DND-41 (cell line): ENCODE measurements around the gene ALX1.

Experiments
- ATAC-seq: fragments of 200-7000 bp; cut with Tn5 transposase; 3 replicates; pipeline ENCODE4 v1.9.1; 2021; ENCODE audit warnings: low read depth; ENCODE audit not compliant: insufficient read depth
- DNase-seq: peaks from one replicate; pipeline ENCODE4 v3.0.0-alpha.2; 2020
- H2AFZ ChIP-seq: 2 replicates; pipeline ENCODE4 v1.6.0; 2012; ENCODE audit warnings: low read depth, low read length
- H3K27ac ChIP-seq: 2 replicates; pipeline ENCODE4 v1.5.1; 2012; ENCODE audit warnings: low read length, inconsistent platforms
- H3K27me3 ChIP-seq: fragments of 200-600 bp; sonication (generic); 2 replicates; pipeline ENCODE4 v1.6.0; 2012; ENCODE audit warnings: low read length, mild to moderate bottlenecking, inconsistent platforms; ENCODE audit not compliant: insufficient read depth, poor library complexity
- H3K36me3 ChIP-seq: 2 replicates; pipeline ENCODE4 v1.5.1; 2012; ENCODE audit warnings: low read length, inconsistent platforms; ENCODE audit not compliant: insufficient read depth
- H3K4me1 ChIP-seq: 2 replicates; pipeline ENCODE4 v1.5.1; 2012; ENCODE audit warnings: mild to moderate bottlenecking, low read length; ENCODE audit not compliant: insufficient read depth
- H3K4me2 ChIP-seq: 2 replicates; pipeline ENCODE4 v1.6.0; 2012; ENCODE audit warnings: mild to moderate bottlenecking, moderate library complexity, low read length, inconsistent platforms; ENCODE audit not compliant: insufficient read depth
- H3K4me3 ChIP-seq, 2 experiments: fragments of 200-600 bp in 1 of 2; shearing (Covaris generic) in 1 of 2; 2 replicates each; pipeline ENCODE4 v1.5.1; 2012 to 2016; ENCODE audit warnings: inconsistent platforms in 2 of 2, low read length in 2 of 2, mild to moderate bottlenecking in 2 of 2, low read depth in 1 of 2, moderate library complexity in 1 of 2
- H3K79me2 ChIP-seq: 2 replicates; pipeline ENCODE4 v1.6.0; 2012; ENCODE audit warnings: low read length, inconsistent platforms; ENCODE audit not compliant: insufficient read depth
- H3K9ac ChIP-seq: 2 replicates; pipeline ENCODE4 v1.6.0; 2012; ENCODE audit warnings: low read depth, mild to moderate bottlenecking, inconsistent platforms, low read length, moderate library complexity
- H3K9me3 ChIP-seq: 2 replicates; pipeline ENCODE4 v1.5.1; 2012; ENCODE audit warnings: low read length, moderate library complexity, mild to moderate bottlenecking, inconsistent platforms; ENCODE audit not compliant: insufficient read depth, severe bottlenecking
- H4K20me1 ChIP-seq: 2 replicates; pipeline ENCODE4 v1.6.0; 2012; ENCODE audit warnings: low read length; ENCODE audit not compliant: insufficient read depth
- CTCF ChIP-seq: IDR thresholded peaks from 2 replicates; pipeline ENCODE4 v1.5.1; 2012; ENCODE audit warnings: borderline replicate concordance, low read length, moderate library complexity, mild to moderate bottlenecking; ENCODE audit not compliant: poor library complexity, severe bottlenecking; ENCODE audit errors: extremely low read depth
- EZH2 ChIP-seq: IDR thresholded peaks from 3 replicates; pipeline ENCODE4 v1.6.1; 2012; ENCODE audit warnings: borderline replicate concordance, low read depth, mild to moderate bottlenecking, moderate library complexity, low read length, inconsistent platforms; ENCODE audit not compliant: severe bottlenecking

ALX1 gene

GRCh38 chr12:85257671-85258070 is 22.3 kb upstream of the ALX1 start:
- no peak for DNase-seq
- TF ChIP-seq CTCF: no peak
- TF ChIP-seq EZH2: no peak
- Histone ChIP-seq H3K4me3 (no peak overlapping the region), H3K36me3 (no peaks in the 10 kb centered on the region), H4K20me1 (no peaks in the 10 kb centered on the region), H3K79me2 (no peaks in the 10 kb centered on the region), H3K27ac (no peak overlapping the region), H2AFZ (no peak overlapping the region), H3K27me3 (no peaks in the 10 kb centered on the region), H3K9ac (no peak overlapping the region), H3K4me2 (no peak overlapping the region), H3K9me3 (no peaks in the 10 kb centered on the region), H3K4me1 (no peaks in the 10 kb centered on the region)
- no peak for ATAC-seq

DNA sequence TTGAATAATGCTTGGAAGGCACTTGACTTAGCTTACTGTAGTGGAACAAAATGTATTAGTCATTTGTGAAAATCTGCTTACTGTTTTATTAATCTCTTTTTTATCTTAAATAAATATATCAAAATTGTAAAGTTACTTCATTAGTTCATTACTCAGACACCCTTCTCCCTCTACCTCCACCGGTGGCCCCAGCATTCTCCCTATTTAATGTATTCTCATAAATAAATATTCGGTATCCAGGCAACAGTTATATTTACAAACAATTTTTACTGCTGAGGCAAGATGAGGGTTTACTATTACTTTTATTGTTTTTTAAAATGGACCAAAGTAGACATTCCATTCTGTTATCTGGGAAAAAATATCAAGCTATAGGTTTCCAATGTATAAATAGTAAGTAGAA is 19.6 kb upstream of the ALX1 start:
- ATAC-seq: no peak
- no peak overlapping the region for H3K27ac ChIP-seq
- H3K4me3 ChIP-seq: no peak overlapping the region
- no peaks in the 10 kb centered on the region for H3K79me2 ChIP-seq
- H4K20me1 ChIP-seq: no peaks in the 10 kb centered on the region
- TF ChIP-seq CTCF (no peak), EZH2 (no peak)
- no peaks in the 10 kb centered on the region for H3K9me3 ChIP-seq
- H3K36me3 ChIP-seq: no peaks in the 10 kb centered on the region
- DNase-seq: no peak
- no peak overlapping the region for H2AFZ ChIP-seq
- H3K4me2 ChIP-seq: no peak overlapping the region
- no peaks in the 10 kb centered on the region for H3K27me3 ChIP-seq
- H3K4me1 ChIP-seq: no peaks in the 10 kb centered on the region
- no peak overlapping the region for H3K9ac ChIP-seq

DNA sequence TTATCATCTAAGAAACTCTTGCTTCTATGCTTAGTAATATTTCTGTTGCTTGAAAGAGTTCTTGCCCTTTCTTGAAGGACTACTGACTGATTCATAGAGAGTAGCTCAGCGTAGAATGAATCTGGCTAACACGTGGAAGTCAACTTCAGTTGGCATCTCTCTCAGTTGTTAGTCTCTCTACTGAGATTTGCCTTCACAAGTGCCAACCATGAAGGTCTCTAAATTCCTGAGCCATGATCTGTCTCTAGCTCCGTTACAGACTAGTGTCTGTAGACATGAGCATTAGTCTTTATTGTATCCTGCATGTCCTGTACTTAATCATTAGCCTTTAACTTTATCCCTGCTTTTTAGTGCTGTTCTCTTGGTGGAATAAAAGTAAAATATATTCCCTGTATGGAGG is 19.1 kb upstream of the ALX1 start:
- H3K4me1 ChIP-seq: no peaks in the 10 kb centered on the region
- H3K9me3 ChIP-seq: no peaks in the 10 kb centered on the region
- no peak overlapping the region for H3K9ac ChIP-seq
- DNase-seq: no peak
- no peak overlapping the region for H3K27ac ChIP-seq
- no peak for ATAC-seq
- H2AFZ ChIP-seq: no peak overlapping the region
- no peaks in the 10 kb centered on the region for H3K36me3 ChIP-seq
- H3K4me2 ChIP-seq: no peak overlapping the region
- no peaks in the 10 kb centered on the region for H3K79me2 ChIP-seq
- H3K27me3 ChIP-seq: no peaks in the 10 kb centered on the region
- H3K4me3 ChIP-seq: no peak overlapping the region
- H4K20me1 ChIP-seq: no peaks in the 10 kb centered on the region
- TF ChIP-seq CTCF: no peak
- no peak for TF ChIP-seq EZH2

GRCh38 chr12:85266356-85266755 is 13.7 kb upstream of the ALX1 start:
- no peak overlapping the region for H3K27ac ChIP-seq
- no peak overlapping the region for H3K9ac ChIP-seq
- no peak overlapping the region for H2AFZ ChIP-seq
- H3K9me3 ChIP-seq: no peaks in the 10 kb centered on the region
- no peaks in the 10 kb centered on the region for H3K36me3 ChIP-seq
- no peaks in the 10 kb centered on the region for H3K79me2 ChIP-seq
- no peak overlapping the region for H3K4me2 ChIP-seq
- H4K20me1 ChIP-seq: no peaks in the 10 kb centered on the region
- H3K4me3 ChIP-seq: no peak overlapping the region
- DNase-seq: no peak
- H3K4me1 ChIP-seq: no peaks in the 10 kb centered on the region
- TF ChIP-seq EZH2: no peak
- no peak for TF ChIP-seq CTCF
- ATAC-seq: no peak
- no peaks in the 10 kb centered on the region for H3K27me3 ChIP-seq
